Activated T-cell treated with anti-CD3 and anti-CD28 coated beads for 24 hours (primary cell): ENCODE data around the gene METRN.
A peak's percentile ranks its signal among the peaks of the same experiment; 100 is the strongest.
"Not testable (repeated sequence)": the region's sequence is repeated elsewhere in the genome, so short reads cannot be mapped to it uniquely, and the experiment has no call there.

Source experiments
- DNase-seq: peaks from one replicate; pipeline ENCODE4 v3.0.0-alpha.2; 2020; ENCODE audit warnings: low read depth

Gene METRN

GRCh38 chr16:691242-691641, 23.7 kb upstream of the METRN start:
- DNase-seq = not testable (repeated sequence)

- DNase-seq = no peak
These were observed 22.4 kb upstream of the METRN start for GRCh38 chr16:692356-693108.

GRCh38 chr16:693364-693763, 21.6 kb upstream of the METRN start:
- DNase-seq = no peak

GRCh38 chr16:693766-694165, 21.2 kb upstream of the METRN start:
- no peak for DNase-seq

GRCh38 chr16:694187-694862, 20.6 kb upstream of the METRN start:
- DNase-seq = no peak

- DNase-seq = no peak
These were observed 20.0 kb upstream of the METRN start for GRCh38 chr16:694863-695354.

- DNase-seq = peak; percentile 62
These were observed 19.4 kb upstream of the METRN start for GRCh38 chr16:695355-696089.

GRCh38 chr16:698911-699671, 15.8 kb upstream of the METRN start:
- no peak for DNase-seq

- DNase-seq = no peak
These were observed 14.0 kb upstream of the METRN start for GRCh38 chr16:700684-701584.

GRCh38 chr16:702341-702740, 12.6 kb upstream of the METRN start:
- no peak for DNase-seq

- DNase-seq = no peak
These were observed 11.5 kb upstream of the METRN start for GRCh38 chr16:703406-703805.

GRCh38 chr16:704047-704446, 10.9 kb upstream of the METRN start:
- no peak for DNase-seq

- no peak for DNase-seq
These were observed 10.2 kb upstream of the METRN start for GRCh38 chr16:704552-705380.

- no peak for DNase-seq
These were observed 9.3 kb upstream of the METRN start, which contains the start of gene FBXL16 for GRCh38 chr16:705431-706188. Gene FBXL16, minus strand, starts transcription at chr16:705801. Its CDS starts 8,396 bp downstream, at chr16:697405.

GRCh38 chr16:706189-707061, 8.5 kb upstream of the METRN start:
- DNase-seq = no peak

- DNase-seq = no peak
These were observed 7.8 kb upstream of the METRN start for GRCh38 chr16:707062-707538.

GRCh38 chr16:708019-708418, 6.9 kb upstream of the METRN start:
- DNase-seq = no peak

- DNase-seq = no peak
These were observed 6.0 kb upstream of the METRN start for GRCh38 chr16:708959-709358.
